Hepatocyte (in vitro differentiated cells): ENCODE data around the gene DPP9. TPM values are rescaled to one million over a fixed set of nuclear protein-coding genes. Genes with fewer than 3 reads are reported as not detected.
A peak's percentile ranks its signal among the peaks of the same experiment; 100 is the strongest.
"Not testable (repeated sequence)": the region's sequence is repeated elsewhere in the genome, so short reads cannot be mapped to it uniquely, and the experiment has no call there.

ENCODE experiments used
- DNase-seq: peaks from one replicate; pipeline ENCODE4 v3.0.0-alpha.2; 2016; ENCODE audit warnings: low spot score
- H2AFZ ChIP-seq: fragments of 200-600 bp; sonication (generic); 2 replicates; pipeline ENCODE4 v1.6.0; 2016; ENCODE audit warnings: antibody characterized with exemption, mild to moderate bottlenecking
- H3K27ac ChIP-seq: fragments of 200-600 bp; sonication (generic); 2 replicates; pipeline ENCODE4 v1.5.1; 2016; ENCODE audit warnings: mild to moderate bottlenecking
- H3K27me3 ChIP-seq: fragments of 200-600 bp; sonication (generic); 2 replicates; pipeline ENCODE4 v1.6.1; 2016
- H3K36me3 ChIP-seq: fragments of 200-600 bp; sonication (generic); replicated peaks from 2 replicates; pipeline ENCODE4 v1.5.1; 2016; ENCODE audit warnings: low read depth; ENCODE audit not compliant: insufficient read depth
- H3K4me1 ChIP-seq: fragments of 200-600 bp; sonication (generic); 2 replicates; pipeline ENCODE4 v1.5.1; 2016; ENCODE audit warnings: mild to moderate bottlenecking, moderate library complexity; ENCODE audit not compliant: insufficient read depth
- H3K4me2 ChIP-seq: fragments of 200-600 bp; sonication (generic); 2 replicates; pipeline ENCODE4 v1.6.0; 2016
- H3K4me3 ChIP-seq: fragments of 200-600 bp; sonication (generic); 2 replicates; pipeline ENCODE4 v1.5.1; 2016; ENCODE audit warnings: mild to moderate bottlenecking
- H3K79me2 ChIP-seq: fragments of 200-600 bp; sonication (generic); 2 replicates; pipeline ENCODE4 v1.6.0; 2017; ENCODE audit warnings: mild to moderate bottlenecking
- H3K9me2 ChIP-seq: fragments of 200-600 bp; sonication (generic); replicated peaks from 2 replicates; pipeline ENCODE4 v1.6.0; 2017; ENCODE audit warnings: mild to moderate bottlenecking; ENCODE audit not compliant: insufficient read depth
- H3K9me3 ChIP-seq: fragments of 200-600 bp; sonication (generic); 2 replicates; pipeline ENCODE4 v1.5.1; 2016; ENCODE audit warnings: low read depth, mild to moderate bottlenecking
- H4K20me1 ChIP-seq: fragments of 200-600 bp; sonication (generic); 2 replicates; pipeline ENCODE4 v1.6.0; 2016; ENCODE audit warnings: mild to moderate bottlenecking; ENCODE audit not compliant: insufficient read depth, poor library complexity, severe bottlenecking
- EZH2 ChIP-seq: fragments of 200-600 bp; sonication (generic); IDR thresholded peaks from 2 replicates; pipeline ENCODE4 v1.6.1; 2016; ENCODE audit warnings: antibody characterized with exemption, mild to moderate bottlenecking, borderline replicate concordance
- EZH2phosphoT487 ChIP-seq: fragments of 200-600 bp; sonication (generic); IDR thresholded peaks from one replicate; pipeline ENCODE4 v1.6.1; 2018; ENCODE audit warnings: antibody characterized with exemption, mild to moderate bottlenecking, low read depth, moderate library complexity; ENCODE audit not compliant: unreplicated experiment, severe bottlenecking
- WGBS: methylation state at CpG from one replicate; pipeline ENCODE4 v1.1.6; 2016; ENCODE audit warnings: low lambda C conversion rate; ENCODE audit errors: missing lambda C conversion rate; 5-methylcytosine and 5-hydroxymethylcytosine counted together
- polyA plus RNA-seq: library from polyadenylated mRNA; unstranded; fragments of >200 nt; fragmentation: Nextera tagmentation; extraction: Ambion mirVana; gene quantifications from 2 replicates; pipeline ENCODE4 v1.2.1, GENCODE V29; 2016
- total RNA-seq: library from RNA; depleted of rRNA; stranded (reverse); fragments of >200 nt; gene quantifications from 2 replicates; pipeline ENCODE4 v1.2.3, GENCODE V29; 2014
- TF ChIP-seq, protein P1 (sequence below): fragments of 200-600 bp; sonication (generic); IDR thresholded peaks from 2 replicates; pipeline ENCODE4 v1.5.1; 2016; ENCODE audit warnings: antibody characterized with exemption, mild to moderate bottlenecking; ENCODE audit not compliant: poor library complexity

DPP9 gene
- total and polyA plus RNA-seq, 2 experiments from 2014 or later = 27.6 to 32.7 TPM

DNA sequence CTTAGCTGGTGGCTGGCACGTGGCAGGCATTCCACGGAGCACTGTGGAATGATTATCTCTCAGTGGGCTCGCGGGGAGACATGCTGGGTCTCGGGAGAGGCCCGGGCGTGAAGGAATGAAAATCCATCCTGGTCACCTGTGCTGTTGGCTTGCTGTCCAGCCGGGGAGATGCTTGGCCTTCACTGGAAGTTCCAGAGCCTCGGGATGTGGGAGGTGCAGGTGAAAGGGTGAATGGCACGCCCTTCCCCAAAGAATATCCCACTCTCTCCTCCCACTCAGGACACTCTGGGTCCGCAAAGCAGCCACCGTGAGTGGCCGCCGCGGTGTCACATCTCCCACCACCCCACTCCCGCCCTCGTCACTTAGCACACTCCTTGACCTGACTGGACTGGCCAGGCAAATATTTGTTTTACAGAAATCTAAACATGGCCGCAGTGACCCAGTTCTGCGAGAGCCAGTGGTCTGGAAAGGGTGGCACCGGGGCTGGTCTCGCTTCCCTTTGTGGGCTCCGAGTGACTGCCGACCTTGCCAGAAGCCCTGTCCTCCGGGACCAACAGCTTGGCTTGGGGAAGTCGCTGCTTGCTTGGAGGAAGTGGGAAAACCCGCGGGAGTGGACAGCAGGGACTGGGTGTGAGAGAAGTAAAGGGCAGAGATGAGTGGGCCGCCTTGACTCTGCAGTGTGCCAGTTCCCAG, 8.0 kb downstream of the DPP9 start:
- Histone ChIP-seq H3K79me2 (peaks cover 3% of the 10 kb centered on the region), H3K4me2 (no peak overlapping the region)
- no peak for DNase-seq

DNA sequence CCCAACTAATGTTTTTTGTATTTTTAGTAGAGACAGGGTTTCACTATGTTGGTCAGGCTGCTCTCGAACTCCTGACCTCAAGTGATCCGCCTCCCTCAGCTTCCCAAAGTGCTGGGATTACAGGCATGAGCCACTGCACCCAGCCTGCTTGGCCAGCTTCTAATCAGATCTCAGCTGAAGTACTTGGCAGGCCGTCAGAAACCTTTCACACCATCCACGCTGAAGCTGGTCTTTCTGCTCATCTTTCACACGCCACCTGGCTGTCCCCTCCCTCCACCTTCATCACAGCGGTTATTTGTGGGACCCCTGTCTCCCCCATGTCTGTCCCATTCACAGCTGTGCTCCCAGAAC, 8.5 kb downstream of the DPP9 start:
- not testable (repeated sequence) for H4K20me1 ChIP-seq, H3K27me3 ChIP-seq, H3K9me3 ChIP-seq, H3K4me1 ChIP-seq, H3K36me3 ChIP-seq, H3K4me3 ChIP-seq, H2AFZ ChIP-seq, H3K9me2 ChIP-seq, H3K4me2 ChIP-seq, H3K79me2 ChIP-seq
- H3K27ac ChIP-seq = peak overlapping the region; percentile 3
- peak; percentile 4 for DNase-seq
- WGBS = 89% methylated on average over 6 of the region's 6 CpGs

More for the DNA sequence above, 8.0 kb downstream of the DPP9 start:
- peaks cover 8% of the 10 kb centered on the region for H3K4me1 ChIP-seq
- no peaks in the 10 kb centered on the region for H3K36me3 ChIP-seq
- no peak overlapping the region for H2AFZ ChIP-seq
- 81% methylated on average over 27 of the region's 28 CpGs for WGBS
- H3K4me3 ChIP-seq = no peak overlapping the region
- no peaks in the 10 kb centered on the region for H4K20me1 ChIP-seq
- no peaks in the 10 kb centered on the region for H3K27me3 ChIP-seq
- H3K9me2 ChIP-seq = no peaks in the 10 kb centered on the region
- H3K27ac ChIP-seq = peak overlapping the region; percentile 3
- no peaks in the 10 kb centered on the region for H3K9me3 ChIP-seq
- TF ChIP-seq EZH2 = no peak
- TF ChIP-seq EZH2phosphoT487 = no peak
- TF ChIP-seq, protein P1, sequence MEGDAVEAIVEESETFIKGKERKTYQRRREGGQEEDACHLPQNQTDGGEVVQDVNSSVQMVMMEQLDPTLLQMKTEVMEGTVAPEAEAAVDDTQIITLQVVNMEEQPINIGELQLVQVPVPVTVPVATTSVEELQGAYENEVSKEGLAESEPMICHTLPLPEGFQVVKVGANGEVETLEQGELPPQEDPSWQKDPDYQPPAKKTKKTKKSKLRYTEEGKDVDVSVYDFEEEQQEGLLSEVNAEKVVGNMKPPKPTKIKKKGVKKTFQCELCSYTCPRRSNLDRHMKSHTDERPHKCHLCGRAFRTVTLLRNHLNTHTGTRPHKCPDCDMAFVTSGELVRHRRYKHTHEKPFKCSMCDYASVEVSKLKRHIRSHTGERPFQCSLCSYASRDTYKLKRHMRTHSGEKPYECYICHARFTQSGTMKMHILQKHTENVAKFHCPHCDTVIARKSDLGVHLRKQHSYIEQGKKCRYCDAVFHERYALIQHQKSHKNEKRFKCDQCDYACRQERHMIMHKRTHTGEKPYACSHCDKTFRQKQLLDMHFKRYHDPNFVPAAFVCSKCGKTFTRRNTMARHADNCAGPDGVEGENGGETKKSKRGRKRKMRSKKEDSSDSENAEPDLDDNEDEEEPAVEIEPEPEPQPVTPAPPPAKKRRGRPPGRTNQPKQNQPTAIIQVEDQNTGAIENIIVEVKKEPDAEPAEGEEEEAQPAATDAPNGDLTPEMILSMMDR = no peak

DNA sequence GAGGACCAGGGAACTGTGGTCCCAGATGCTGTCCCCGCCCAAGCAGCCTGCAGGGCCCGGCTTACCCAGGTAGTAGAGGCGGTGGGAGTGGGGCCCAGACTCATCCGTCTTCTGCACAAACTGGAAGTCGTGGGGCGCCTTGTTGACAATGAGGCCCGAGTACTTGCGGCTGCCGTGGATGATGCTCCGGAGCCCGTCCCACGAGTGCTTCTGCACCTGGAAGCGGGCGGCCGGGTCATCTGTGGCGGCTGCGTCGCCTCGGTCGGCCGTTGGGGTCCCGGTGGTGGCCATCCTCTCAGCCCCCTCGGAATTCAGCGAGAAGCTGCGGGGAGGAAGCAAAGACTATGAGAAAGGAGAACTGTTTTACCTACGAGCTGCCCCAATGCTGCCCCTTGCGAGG, 9.6 kb downstream of the DPP9 start:
- no peaks in the 10 kb centered on the region for H4K20me1 ChIP-seq
- no peaks in the 10 kb centered on the region for H3K9me2 ChIP-seq
- no peak overlapping the region for H3K4me2 ChIP-seq
- H3K9me3 ChIP-seq = no peaks in the 10 kb centered on the region
- H3K27me3 ChIP-seq = no peaks in the 10 kb centered on the region
- H3K27ac ChIP-seq = no peak overlapping the region
- 98% methylated on average over 27 of the region's 27 CpGs for WGBS
- peaks cover 8% of the 10 kb centered on the region for H3K4me1 ChIP-seq
- H3K36me3 ChIP-seq = no peaks in the 10 kb centered on the region
- no peak overlapping the region for H3K4me3 ChIP-seq
- DNase-seq = no peak
- H3K79me2 ChIP-seq = no peaks in the 10 kb centered on the region
- no peak overlapping the region for H2AFZ ChIP-seq
- TF ChIP-seq, protein P1 = no peak
- TF ChIP-seq EZH2 (no peak), EZH2phosphoT487 (no peak)

DNA sequence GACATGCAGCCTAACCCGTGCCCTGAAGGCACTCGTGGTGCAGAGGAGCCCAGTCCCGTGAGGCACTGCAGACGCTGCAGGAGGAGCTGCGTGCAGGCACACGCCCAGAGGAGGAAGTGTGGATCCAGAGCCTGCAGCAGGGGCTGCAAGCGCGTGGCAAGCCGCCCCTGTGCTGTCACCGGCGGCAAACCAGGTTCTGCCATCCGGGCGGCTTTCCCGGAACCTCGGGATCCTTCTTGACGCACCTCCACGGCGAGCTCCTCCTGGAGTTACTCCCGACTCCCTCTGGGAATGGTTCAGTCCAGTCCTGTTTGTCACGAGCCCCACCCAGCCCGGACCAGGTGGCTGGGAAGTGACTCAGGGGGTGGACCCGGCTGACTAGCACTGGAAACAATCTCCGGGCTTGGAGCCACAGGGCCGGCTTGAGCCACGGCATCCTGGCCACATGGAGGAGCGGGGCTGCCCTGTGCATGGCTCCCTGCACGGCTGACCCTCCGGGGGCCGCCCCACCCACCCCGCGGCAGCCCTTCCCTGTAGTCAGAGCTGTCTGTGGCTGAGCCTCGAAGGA, 10.2 kb downstream of the DPP9 start:
- WGBS = 91% methylated on average over 31 of the region's 32 CpGs
- TF ChIP-seq EZH2 = no peak
- TF ChIP-seq EZH2phosphoT487 = no peak
- TF ChIP-seq, protein P1 = no peak
- Histone ChIP-seq H3K27me3 (no peaks in the 10 kb centered on the region), H2AFZ (no peak overlapping the region), H3K4me3 (no peak overlapping the region), H3K9me2 (no peaks in the 10 kb centered on the region), H4K20me1 (no peaks in the 10 kb centered on the region), H3K36me3 (no peaks in the 10 kb centered on the region), H3K27ac (no peak overlapping the region), H3K4me1 (peaks cover 8% of the 10 kb centered on the region), H3K4me2 (no peak overlapping the region), H3K79me2 (no peaks in the 10 kb centered on the region), H3K9me3 (no peaks in the 10 kb centered on the region)
- DNase-seq = peak; percentile 42
